GM12865 (cell line): ENCODE results near the gene CFAP100.

ENCODE experiments used
- DNase-seq: peaks from one replicate; pipeline ENCODE4 v3.0.0; 2010; ENCODE audit warnings: low read depth
- H3K4me3 ChIP-seq: 2 replicates; pipeline ENCODE4 v1.5.1; 2011; ENCODE audit warnings: mild to moderate bottlenecking, low read depth, low read length, control low read depth
- CTCF ChIP-seq: IDR thresholded peaks from 2 replicates; pipeline ENCODE4 v1.5.1; 2011; ENCODE audit warnings: low read length, control low read depth, low read depth, inconsistent platforms; ENCODE audit not compliant: insufficient read depth; ENCODE audit errors: missing control alignments

CFAP100 gene

GRCh38 chr3:126396536-126396935 is 1.8 kb downstream of the CFAP100 start:
- no peak for DNase-seq
- no peak for TF ChIP-seq CTCF
- no peak overlapping the region for H3K4me3 ChIP-seq

GRCh38 chr3:126397610-126398422 is 3.1 kb downstream of the CFAP100 start:
- H3K4me3 ChIP-seq = no peak overlapping the region
- TF ChIP-seq CTCF = no peak
- DNase-seq = no peak

GRCh38 chr3:126398423-126399350 is 4.0 kb downstream of the CFAP100 start:
- no peak for TF ChIP-seq CTCF
- H3K4me3 ChIP-seq = no peak overlapping the region
- no peak for DNase-seq

- DNase-seq = peak; percentile 27
- TF ChIP-seq CTCF = no peak
- H3K4me3 ChIP-seq = no peak overlapping the region
These were observed 4.6 kb downstream of the CFAP100 start for GRCh38 chr3:126399351-126399735.

- H3K4me3 ChIP-seq = no peak overlapping the region
- no peak for TF ChIP-seq CTCF
- DNase-seq = no peak
These were observed 5.0 kb downstream of the CFAP100 start for GRCh38 chr3:126399756-126400155.

- no peak for TF ChIP-seq CTCF
- H3K4me3 ChIP-seq = no peak overlapping the region
These were observed 7.0 kb downstream of the CFAP100 start for GRCh38 chr3:126401611-126402160.

More at GRCh38 chr3:126401611-126402160, 7.0 kb downstream of the CFAP100 start:
- DNase-seq = no peak
